Bone marrow (tissue), 2 donors: ENCODE results near the gene KLC3.

Experiments
- DNase-seq, 2 donors: peaks; one replicate each; lab custom pipeline; 2025; lab: John Stamatoyannopoulos, UW

Gene KLC3

DNA sequence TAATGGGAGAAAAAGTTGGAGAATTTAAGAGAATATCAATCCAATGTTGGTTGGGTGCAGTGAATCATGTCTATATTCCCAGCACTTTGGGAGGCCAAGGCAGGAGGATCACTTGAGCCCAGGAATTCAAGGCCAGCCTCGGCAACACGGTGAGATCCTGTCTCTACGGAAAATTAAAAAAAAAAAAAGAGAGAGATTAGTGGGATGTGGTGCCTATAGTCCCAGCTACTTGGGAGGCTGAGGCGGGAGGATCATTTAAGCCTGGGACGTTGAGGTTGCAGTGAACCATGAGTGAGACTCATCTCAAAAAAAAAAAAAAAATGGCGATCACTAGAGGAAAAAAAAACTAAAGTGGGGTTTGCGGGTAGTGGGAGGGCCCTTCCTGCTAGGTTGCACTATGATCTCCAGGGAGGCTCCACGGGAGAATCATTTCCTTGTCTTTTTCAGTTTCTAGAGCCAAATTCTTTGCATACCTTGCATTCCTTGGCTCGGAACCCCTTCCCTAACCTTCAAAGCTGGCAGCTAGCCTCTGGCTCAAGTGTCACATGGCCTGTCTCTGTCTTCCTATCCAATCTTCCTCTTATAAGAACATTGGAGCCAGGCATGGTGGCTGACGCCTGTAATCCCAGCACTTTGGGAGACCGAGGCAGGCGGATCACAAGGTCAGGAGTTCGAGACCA lies 35.6 kb downstream of the KLC3 start:
- no peak for DNase-seq

DNA sequence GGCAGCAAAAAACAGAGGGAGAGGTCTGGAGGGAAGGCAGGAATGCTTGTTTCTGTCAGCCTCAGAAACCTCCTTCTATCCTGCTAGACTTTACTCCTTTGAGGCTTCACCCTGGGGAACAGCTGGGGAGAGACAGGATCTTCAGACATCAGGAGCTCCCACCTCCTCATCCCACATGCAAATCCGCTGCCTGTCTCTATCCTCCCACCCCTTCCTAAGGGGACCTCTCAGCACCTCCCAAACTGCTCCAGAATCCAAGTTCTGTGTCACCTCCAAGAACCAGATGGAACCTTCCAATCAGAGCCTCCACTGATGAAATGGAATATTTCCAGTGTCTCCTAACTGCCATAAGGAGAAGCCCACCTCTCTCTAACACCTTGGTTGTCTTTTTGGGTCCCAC lies 39.6 kb downstream of the KLC3 start:
- DNase-seq, result no peak

DNA sequence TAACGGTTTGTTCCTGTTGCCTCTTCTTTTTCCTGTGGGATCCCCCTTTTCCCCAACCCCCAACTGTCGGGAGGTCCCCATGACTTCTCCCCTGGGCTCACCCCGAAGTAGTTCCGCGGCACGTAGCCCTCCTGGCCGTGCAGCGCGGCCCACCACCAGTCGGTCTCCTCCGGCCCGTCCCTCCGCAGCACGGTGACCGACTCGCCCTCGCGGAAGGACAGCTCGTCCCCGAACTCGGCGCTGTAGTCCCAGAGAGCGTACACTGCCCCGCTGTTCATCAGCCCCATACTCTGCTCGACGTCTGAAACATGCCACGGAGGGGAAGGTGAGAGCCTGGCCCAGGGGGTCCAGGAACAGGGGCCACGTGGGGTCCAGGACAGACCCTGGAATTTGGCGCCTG lies 41.9 kb downstream of the KLC3 start:
- DNase-seq, result no peak

DNA sequence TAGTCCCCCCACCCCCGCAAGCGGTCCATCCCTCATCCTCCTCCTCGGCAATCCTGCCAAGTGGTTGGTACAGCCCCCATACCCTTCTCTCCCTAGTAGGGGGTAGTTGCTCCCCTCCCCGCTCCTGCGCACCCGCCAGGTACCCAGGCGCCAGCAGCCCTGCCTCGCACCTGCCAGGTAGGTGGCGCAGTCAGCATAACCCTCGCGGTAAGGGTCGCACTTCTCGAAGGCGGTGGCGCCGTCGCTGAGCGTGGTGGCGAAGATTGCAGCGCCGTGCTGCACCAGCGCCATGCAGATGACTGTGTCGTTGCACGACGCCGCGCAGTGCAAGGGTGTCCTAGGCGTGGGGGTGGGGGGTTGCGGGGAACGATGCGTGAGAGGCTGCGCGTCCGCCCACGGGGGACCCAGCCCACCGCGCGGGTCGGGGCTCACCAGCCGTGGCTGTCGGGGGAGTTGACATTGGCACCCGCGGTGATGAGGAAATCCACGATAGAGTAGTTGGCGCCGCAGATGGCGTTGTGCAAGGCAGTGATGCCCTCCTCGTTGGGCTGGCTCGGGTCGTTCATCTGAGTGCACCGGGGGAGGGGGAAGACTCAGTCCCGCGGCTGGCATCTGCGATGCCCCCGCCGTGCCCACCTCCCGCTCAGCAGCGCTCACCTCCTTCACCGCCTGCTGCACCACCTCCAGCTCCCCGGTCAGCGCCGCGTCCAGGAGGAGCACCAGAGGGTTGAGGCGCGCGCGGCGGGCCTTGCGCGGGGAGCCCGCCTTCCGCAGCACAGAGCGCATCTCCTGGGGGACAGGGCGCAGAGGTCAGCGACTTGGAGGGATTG lies 45.1 kb downstream of the KLC3 start:
- DNase-seq, result no peak

DNA sequence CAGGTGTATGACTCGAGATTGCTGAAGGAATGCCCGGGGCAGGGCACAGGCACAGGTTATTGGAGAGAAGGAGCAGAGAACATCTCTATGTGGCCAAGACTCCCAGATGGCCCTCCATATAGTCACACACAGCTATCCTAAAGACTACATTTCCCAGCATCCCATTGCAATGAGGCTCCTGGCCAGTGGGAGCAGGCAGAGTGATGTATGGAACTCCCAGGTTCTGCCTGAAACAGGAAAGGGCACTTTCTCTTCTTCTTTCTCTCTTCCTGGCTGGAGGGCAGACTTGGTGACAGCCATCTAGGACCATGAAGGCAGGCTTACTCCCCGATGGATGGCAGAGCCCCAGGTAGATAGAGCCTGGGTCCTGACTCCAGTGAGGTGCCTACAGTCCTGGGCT lies 50.8 kb downstream of the KLC3 start:
- no peak for DNase-seq

DNA sequence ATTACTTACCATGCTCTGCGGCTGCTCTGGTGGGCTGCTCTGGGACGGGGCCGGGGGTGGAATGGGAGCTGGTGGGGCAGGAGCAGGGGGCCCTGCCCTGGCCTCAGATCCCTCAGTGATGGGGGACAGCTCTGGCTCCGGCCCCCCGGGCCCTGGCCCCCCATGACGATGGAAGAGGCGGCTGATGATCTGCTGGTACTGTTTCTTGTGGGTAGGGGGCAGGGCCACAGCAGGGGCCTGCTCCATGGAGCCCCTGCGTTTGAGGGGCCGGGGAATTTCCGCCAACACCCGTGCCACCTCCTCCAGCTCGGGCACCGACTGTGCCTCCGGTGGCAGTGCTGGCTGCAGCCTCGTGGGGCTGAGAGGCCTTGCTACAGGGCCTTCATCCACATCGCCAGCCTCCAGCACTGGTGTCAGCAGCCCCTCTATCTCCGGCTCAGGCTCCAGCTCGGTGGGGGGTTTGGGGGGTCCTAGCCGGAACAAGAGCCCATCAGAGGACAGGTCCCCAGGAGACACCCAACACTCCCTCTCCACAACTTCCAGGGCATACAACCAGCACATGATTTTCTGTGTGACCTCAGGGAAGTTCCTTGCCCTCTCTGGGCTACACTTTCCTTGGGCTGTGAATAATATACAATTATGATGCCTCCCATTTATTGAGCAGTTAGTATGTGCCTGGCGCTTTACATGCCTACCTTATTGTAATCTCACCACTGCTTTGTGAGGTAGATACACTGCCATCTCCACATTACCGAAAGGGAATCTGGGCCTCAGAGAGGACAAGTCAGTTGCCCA lies 51.5 kb downstream of the KLC3 start:
- no peak for DNase-seq

DNA sequence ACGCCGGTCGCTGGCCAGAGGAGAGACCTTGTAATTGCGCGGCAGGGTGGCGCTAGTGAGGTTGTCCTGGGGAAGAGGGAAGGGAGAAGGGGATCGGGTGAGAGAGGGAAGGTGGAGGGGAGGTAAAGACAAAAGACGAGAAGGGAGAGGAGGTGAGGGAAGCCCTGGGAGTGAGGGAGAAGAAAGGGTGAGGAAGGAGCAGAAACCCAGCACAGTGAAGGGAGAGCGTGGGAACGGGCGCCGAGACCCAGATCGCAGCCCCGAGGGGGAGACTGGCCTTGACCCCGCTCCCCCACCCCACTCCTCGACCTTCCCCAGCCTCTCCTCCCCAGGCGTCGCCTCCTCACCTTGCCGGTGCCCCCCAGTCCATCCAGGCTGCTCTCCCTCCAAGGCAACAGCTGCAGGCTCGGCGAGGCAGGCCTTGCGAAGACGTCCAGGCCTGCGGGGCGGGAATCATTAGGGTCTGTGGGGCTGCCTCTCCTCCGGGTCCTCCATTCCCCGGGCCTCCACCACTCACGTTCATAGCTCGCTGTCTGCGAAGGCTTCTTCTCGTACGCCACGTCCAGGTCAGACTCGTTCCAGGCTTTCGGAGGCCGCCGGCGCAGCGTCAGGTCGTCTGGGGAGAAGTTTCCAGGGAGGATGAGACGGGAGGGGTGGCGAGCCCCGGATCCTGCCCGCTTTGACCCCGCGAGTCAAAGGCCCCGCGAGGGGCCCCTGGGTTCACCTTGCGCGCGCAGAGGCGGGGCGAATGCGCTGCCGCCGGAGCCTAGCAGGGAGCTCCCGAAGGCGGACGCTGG lies 55.5 kb downstream of the KLC3 start:
- no peak for DNase-seq

DNA sequence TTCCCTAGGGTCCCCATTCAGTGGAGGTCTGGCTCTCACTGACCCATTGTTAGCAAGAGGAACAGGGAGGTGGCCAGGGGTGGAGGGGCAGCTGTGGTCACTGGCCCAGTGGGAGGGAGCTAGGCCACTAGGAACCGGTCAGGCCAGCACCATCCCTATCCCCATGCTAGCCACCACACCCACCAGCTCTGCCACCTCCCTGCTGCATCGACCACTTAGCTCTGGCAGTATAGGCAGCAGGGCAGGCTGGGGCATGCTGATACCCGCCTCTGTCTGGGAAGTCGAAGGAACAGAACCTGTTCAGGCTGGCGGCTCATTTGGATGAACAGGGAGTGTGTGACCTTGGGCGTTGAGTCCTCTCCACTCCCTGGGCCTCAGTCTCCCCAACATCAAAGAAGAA lies 59.6 kb downstream of the KLC3 start:
- DNase-seq, result no peak
